HG02759 (cell line): Measurements from ENCODE around the gene PTPRN2.

ENCODE experiments used
- ATAC-seq: cut with Tn5 transposase; IDR thresholded peaks from one replicate; pipeline ENCODE4 v1.9.1; 2021; ENCODE audit warnings: mild to moderate bottlenecking, moderate library complexity; ENCODE audit not compliant: unreplicated experiment

The PTPRN2 gene

DNA sequence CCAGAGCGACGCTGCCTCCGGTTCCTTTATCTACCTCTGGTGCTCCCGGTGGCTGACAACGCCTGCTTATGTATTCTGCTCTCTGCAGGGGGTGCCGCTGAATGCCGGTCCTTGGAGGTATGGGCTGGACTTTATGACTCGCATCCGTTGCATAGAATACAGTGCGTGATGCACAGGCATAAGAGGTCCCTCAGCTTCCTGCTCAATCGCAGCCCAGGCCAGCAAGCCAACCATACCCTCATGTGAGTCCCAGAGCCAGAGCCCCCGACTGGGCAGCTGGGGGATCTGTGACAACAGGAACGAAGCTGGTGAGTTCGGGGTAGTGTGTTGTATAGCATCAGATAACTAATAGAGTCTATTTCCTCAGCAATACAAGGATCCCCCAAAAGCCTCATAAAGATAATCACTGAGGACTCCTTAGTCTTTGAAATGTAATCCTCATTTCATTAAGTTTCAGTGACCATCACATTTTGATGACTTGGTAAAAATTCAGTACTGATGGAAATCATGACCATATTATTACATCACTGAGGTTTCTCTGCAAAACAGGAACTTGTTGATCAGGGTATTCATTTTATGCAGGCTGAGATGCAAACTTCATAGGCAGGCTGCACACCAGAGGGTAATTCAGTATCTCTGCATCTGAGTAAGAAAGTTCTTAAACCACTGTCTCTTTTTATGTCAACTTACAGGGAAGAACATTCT, 607.8 kb downstream of the PTPRN2 start:
- ATAC-seq = no peak

DNA sequence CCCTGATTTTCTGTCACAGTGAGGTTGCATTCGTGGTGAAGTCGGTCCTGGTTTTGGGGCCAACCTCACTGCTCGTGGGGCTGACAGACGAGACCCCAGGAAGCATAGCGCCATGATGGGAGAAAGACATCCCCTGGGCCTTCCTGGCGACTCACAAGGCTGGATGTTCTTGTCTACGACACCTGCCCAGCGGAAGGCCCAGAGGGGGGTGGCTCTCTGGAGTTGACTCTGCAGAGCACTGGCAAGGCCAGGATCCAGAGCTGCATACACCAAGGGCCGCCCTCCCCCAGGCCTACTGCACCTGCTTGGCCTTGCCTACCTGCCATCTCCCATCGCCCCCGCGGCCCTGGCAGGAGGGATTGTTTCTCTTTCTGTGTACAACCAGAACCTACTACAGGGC, 608.9 kb downstream of the PTPRN2 start:
- ATAC-seq = no peak

DNA sequence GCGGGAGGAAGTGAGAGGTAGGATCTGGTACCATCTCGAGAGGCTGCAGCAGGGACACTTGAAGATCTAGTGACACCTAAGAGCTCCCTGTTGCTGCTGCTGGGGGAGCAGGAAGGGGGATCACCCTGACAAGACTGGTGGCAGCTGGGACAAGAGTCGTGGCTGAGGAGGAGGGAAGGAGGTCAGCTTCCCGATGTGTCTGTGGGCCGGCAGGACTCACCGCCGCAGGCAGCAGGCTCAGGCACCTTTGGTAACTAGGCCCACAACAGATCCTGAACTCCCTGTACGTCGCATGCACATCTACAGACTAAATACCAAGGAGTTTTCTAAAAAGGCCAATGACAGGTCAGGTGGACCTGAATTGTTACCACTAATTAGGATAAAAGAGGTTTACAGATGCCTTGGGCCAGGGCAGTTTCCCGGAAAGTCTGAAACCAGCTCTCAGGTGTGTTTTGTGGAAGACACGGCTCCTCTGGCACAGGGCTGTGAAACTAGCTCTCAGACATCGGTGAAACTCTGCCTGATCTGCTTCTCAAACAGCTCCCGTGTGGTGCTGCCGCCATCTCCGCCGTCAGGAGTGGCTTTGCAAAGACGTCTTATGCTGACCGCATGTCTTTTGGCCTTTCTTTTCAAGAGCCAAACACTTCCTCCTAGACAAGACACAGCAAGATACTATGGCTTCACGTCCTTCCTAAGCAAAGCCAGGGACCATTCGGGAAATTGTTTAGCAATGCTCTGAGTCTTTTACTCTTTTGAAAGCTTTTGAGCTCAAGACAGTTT, 609.7 kb downstream of the PTPRN2 start:
- no peak for ATAC-seq

DNA sequence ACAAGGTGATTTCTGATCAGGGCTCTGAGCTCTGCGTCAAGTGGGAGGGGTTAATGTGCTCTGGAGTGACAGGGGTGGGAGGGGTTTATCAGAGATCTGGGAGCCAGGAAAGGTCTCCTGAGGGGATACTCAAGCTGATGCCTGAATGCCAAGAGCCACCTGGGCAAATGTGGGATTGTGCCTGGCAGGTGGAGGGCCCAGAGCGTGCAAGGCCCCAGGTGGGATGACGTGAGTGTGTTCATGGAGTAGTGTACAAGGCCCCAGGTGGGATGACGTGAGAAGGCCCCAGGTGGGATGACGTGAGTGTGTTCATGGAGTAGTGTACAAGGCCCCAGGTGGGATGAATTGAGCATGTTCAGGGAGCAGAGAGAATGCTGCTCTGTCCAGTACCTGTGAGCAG, 610.3 kb downstream of the PTPRN2 start:
- no peak for ATAC-seq

DNA sequence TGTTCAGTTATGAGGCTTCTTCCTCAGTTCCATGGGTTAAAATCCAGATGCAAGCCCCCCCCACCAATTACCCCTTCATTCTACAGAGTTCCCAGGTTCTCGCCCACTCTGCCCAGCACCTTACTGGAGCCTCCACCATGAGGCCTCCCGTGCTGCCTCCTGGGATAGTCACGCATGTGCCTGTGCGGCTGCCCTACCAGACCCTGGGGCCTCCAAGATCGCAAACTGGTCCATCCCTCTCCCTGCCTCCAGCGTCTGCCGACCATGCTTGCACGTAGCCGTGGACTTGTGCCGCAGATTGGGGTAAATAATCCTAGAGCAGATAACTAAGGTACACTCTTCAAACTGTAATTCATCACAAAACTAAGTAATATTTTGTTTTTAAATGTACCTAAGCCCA, 611.2 kb downstream of the PTPRN2 start:
- ATAC-seq = no peak

DNA sequence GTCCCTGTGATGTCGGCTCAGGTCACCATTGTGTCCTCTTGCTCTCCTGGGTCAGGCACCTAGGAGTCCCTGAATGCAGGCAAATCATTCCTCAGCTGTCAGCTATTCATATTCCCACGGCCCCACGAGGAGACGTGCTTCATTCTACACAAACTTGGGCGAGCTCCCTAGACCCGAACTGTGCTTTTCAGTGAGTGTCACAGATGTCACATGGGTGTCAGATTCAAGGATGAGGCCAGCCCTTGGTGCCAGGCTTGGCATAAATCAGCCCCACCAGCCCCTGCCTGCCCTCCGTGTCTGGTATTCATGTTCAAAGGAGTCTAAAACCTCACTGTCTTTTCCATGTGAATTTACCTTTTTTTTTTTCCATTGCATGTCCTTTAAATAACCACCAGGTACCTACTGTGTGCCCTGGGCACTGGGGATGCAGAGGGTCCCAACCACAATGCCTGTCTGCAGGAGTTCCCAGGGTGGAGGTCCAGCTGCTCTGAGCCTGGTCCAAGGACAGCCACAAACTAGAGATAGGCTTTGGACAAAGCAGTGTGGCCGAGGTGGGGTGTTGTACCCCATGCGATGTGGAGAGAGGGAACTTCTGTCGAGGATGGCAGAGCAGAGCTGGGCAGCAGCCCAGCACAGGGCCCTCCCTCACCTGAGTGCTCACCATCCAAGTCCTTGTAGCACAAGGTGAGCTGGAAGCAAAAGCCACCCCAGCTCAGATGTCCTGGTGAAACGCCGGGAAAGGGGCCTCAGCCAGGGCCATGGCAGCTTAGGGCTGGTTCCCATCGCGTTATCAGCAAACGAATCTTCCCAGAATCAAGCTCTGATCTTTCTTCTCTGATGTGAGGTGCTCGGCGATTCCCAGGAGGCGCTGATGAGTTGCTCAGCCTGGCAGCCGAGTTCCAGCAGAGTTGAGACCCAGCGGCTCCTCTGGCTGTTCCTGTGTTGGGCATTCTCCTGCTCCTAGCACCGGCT, 611.9 kb downstream of the PTPRN2 start:
- no peak for ATAC-seq

DNA sequence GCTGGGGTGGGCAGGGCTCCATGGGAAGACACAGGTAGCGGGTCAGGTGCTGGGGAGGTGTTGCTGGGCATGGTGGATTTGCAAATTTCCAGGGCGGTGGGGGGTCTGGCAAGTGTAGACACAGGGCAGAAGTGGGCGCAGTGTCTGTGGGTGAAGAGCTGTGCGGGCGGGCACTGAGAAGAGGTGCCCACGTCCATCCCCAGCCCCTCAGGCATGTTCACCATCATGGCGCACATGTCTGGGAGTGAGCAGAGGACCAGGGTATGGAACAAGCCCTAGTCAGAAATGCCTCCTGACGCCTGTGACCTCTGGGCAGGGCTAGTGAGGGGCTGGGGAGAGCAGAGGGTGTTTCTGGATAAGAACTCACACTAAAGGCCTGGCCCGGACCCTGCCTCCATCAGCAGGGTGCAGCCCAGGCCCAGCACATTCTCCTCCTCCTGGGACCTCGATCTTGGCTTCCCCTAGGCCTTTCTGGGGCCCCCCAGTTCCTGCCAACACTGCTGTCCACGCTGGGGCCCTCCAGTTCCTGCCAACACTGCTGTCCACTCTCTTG, 612.9 kb downstream of the PTPRN2 start:
- no peak for ATAC-seq

DNA sequence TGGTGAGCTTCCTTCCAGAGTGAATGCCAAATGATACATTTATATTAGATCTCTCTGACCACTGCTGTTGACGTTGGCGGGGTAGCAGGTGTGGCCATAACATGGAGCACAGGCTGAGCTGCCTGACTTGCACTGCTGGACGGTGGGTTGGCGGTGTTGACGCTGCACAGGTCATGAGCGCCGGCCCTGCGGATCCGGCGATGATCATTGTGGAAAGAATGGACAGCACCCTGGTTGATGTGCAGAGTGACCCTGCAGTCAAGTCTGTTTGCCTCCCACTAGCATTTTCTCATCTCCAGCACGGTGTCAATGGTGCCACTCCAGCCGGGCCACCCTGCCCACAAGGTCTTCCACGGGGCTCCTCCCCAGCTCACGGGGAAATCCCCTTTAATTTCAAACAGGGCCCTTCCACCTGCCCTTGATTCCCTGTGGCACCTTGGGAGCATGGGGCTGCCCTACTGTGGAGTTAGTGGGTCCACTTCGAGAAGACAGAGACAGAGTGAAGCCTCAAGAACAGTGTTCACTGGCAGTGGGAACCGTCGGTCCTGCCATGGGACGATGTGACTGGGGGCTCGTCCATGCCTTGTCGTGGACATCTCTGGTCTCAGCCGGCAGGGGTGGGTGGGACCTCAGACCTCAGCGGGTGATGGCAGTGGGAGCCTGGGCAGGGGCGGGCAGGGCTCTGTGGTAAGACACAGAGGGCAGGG, 613.5 kb downstream of the PTPRN2 start:
- ATAC-seq = no peak

DNA sequence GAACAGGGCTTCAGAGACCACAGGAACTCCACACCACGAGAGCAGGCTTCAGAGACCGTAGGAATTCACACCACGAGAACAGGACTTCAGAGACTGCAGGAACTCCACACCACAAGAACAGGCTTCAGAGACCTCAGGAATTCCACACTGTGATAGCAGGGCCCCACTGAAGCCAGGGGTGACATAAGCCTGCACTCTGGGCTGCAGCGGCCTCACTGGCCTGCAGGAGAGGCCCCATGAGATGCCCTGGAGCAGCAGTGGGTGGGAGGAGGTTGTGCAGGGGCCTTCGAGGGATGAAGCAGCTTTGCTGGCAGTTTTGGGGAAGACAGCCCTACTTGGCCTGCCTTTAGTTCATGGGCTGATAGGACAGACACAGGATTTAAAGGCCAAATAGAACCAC, 614.7 kb downstream of the PTPRN2 start:
- ATAC-seq = no peak

DNA sequence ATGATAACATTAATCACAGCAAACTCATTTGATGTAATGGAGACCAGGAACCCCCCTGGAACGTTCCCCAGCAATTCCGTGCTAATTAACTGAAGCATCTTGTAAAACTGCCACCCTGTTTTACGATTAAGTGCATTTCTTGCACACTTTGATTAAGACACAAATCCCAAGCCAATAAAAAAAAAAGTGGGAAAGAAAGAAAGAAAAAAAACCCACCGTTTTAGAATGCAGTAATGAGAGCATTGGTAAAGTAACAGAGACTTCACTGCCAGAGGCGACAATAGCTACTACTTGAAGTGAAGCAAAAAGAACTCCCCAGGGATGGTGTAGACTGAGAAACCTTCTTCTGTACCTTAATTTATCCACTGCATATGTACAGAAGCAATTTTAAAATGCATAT, 616.1 kb downstream of the PTPRN2 start:
- no peak for ATAC-seq

DNA sequence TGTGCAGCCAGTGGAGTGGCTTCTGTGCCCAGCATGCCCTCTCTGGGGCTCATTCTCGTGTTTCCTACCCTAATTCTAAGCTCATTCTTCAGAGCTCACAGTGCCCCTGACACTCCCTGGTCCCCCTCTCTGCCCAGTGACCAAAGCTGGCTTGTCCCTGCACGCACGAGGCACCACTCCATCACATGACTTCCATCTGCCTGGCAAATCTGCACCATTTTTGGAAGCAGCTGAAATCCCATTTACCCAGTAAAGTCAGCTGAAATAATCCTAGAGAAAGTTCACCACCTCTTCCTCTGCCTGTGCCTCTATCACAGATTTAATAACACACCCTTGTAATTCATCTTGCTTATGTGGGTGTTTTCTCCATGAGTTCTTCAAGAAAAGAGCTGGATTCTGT, 616.9 kb downstream of the PTPRN2 start:
- no peak for ATAC-seq

DNA sequence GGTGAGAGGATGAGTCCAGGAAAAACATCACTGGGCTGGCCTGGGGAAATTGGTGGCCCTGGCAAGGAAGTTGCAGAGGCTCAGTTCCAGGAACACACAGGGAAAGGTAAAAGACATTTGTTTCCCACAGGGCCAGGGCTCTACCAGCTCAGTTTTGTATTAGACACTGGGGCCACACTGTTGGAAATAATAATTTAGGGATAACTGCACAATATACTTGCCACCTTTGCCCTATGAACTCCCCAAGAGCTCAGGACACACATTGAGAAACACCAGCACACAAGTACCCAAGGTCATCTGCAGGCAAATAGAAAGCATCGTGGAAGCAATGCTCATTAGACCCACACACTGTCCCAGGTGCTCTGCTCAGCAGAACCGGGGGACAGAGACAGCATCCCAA, 617.6 kb downstream of the PTPRN2 start:
- ATAC-seq = no peak

DNA sequence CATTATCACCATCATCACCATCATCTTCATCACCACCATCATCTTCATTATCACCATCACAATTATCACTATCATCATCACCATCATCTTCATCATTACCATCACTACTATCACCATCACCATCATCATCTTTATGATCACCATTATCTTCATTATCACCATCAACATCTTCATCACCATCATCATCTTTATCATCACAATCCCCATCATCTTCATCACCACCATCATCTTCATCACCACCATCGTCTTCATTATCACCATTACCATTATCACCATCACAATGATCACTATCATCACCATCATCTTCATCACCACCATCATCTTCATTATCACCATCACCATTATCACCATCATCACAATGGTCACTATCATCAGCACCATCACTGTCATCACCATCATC, 621.1 kb downstream of the PTPRN2 start:
- ATAC-seq = no peak

DNA sequence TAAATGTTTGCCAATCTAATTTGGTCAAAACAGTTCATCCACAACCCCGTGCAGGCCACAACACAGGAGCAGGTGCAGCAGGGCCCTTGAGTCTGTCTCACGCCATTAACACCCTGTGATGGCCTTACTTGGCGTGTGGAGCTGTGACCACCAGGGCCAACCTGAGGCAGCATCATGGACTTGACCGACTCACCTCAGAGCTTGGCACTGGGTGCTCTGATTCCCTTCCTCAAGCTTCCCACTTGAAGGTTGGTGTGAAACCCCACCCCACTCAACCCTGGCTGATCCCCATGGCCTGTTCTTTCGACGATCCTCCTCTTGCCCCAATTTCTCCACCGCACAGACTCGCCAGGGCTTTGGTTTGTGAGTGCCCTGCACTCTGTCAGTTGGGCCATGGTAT, 623.1 kb downstream of the PTPRN2 start:
- ATAC-seq = no peak

DNA sequence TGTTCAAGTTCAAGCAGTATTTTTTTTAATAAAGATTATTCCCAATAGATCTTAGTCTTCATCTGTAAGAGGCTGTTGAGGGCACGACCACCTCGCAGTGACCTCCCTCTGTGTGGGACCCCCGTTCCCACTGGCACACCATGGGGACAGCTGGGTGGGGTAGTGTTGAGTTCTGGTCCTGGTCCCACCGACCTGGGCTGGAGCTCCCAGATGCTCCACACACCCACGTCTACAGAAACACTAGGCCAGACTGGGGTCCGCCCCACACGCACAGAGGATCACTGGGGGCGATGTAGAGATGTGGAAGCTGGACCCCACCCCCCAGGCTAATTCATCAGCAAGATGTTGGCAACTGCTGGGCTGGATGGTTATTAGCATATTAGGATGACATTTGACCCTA, 623.6 kb downstream of the PTPRN2 start:
- no peak for ATAC-seq

DNA sequence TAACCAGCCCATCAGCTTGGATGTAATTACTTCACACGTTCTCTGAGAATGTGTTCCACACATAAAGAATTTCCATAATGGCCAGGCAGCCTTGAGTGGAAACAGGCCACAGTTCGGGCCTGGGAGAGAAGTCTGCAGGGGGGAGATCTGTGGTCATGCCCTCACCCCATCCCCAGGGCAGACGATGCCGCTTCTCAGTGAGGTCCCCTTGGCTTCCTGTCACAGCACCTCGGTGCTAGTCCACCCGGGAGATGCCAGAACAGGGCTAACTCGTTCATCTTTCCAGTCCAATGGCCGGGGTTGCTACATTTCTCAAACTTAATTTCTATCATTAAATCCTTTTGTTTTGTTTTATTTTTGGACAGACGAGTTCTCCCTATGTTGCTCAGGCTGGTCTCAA, 624.1 kb downstream of the PTPRN2 start:
- no peak for ATAC-seq

DNA sequence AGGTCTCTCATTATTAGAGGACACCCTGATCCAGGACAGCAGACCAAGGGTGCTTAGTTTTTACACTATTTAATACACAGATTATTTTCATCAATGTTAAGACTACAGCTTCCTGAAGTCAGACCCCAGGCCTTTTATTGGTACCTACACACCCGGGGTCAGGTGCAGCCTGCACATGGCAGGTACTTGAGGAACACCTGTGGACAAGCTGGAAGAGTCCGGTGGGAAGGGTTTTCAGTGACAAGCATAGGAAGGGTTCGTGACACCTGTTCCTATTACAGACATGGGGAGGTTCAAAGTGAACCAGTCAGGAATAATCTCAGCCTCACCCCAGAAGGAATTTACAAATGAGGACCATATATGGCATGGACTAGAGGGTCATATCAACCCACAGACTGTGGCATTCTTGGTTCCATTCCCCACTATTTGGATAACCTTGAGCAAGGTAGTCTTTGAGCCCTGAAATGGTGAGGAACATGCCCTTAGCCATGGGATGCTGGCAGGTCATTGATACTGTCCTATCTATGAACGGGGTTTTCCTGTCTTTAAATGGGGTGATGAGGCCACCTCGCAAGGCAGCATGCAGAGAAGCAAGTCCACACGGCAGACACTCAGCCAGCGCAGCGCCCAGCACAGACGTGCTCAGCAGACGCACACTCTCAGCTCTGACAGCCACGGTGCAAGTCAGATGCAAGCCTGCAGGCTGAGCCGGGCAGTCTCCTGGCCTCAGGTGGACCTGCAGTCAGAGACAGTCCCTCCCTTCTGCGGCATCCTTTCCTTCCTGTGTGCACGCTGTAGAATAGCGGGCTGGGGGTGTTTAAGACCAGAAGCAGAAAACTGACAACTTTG, 624.9 kb downstream of the PTPRN2 start:
- ATAC-seq = no peak

DNA sequence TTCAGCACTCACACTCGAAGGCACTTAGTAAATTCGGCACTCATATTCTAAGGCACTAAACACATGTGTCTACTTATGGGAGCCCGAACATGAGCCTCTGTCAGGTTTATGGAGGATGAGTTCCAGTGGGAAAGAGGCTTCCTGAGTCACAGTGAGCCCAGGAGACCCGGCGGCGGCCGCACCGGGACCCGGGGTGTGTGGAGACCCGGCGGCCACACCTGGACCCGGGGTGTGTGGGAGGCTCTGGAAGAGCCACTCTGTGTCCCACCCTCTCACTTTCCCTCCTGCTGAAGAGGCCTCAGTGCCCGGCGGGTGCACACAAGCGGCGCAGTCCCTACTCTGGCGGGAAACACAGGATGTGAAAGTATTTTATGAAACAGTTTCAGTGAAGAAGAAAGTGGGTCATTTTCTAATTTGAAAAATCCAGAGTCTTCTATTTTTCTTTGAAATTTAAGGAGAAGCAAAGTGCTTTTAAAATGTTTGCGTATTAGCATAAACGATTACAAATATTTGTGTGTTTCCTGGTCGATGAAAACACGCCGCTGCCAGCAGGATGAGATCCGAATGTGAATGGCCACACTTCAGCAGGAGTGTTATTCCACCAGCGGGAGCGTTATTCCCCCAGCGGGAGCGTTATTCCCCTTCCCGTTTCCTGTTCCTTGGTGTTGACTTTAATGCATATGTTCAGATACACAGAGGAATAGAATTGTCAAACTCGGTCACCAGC, 625.7 kb downstream of the PTPRN2 start:
- ATAC-seq = no peak
